HepG2 (cell line): ENCODE data around the gene IL27RA. TPM values are rescaled to one million over a fixed set of nuclear protein-coding genes. Genes with fewer than 3 reads are reported as not detected.

Experiments
- CCDC6 ChIP-seq: sonication (generic); formaldehyde crosslinking; IDR thresholded peaks from 2 replicates; pipeline ENCODE4 v1.8.1; 2022; ENCODE audit warnings: mild to moderate bottlenecking, missing genetic modification reagents, moderate library complexity
- FIP1L1 ChIP-seq: fragments of 200-400 bp; formaldehyde crosslinking; IDR thresholded peaks from 2 replicates; pipeline ENCODE4 v1.6.1; 2018; ENCODE audit warnings: low read depth, mild to moderate bottlenecking, low read length, moderate library complexity, borderline replicate concordance; ENCODE audit not compliant: insufficient read depth
- HDAC6 ChIP-seq: fragments of 200-600 bp; sonication (generic); IDR thresholded peaks from 2 replicates; pipeline ENCODE4 v1.7.0; 2017; ENCODE audit warnings: mild to moderate bottlenecking, antibody characterized with exemption, low read length, low read depth
- HIVEP1 ChIP-seq: sonication (generic); formaldehyde crosslinking; IDR thresholded peaks from 2 replicates; pipeline ENCODE4 v1.4.0; 2020; ENCODE audit warnings: mild to moderate bottlenecking, missing genetic modification reagents
- MAFK ChIP-seq, 2 experiments: IDR thresholded peaks in 1 of 2; conservative IDR thresholded peaks in 1 of 2; 2 replicates each; pipeline ENCODE4 v1.6.1; 2011; ENCODE audit warnings: improper control_type of control experiment in 2 of 2, low read length in 2 of 2
- NBN ChIP-seq: fragments of 450-650 bp; conservative IDR thresholded peaks from 2 replicates; pipeline ENCODE4 v1.6.1; 2017
- NR2F2 ChIP-seq: IDR thresholded peaks from 2 replicates; pipeline ENCODE4 v1.6.1; 2012; ENCODE audit warnings: low read depth, inconsistent platforms, borderline replicate concordance
- SOX6 ChIP-seq, 2 experiments: fragments of 450-650 bp in 1 of 2; sonication (generic) in 1 of 2; formaldehyde crosslinking in 1 of 2; IDR thresholded peaks; 2 replicates each; pipeline versions ENCODE4 v1.4.0 to v1.6.1; 2017 to 2020; ENCODE audit warnings: antibody characterized with exemption in 1 of 2, mild to moderate bottlenecking in 1 of 2, missing genetic modification reagents in 1 of 2
- SP1 ChIP-seq, 2 experiments: fragments of 450-650 bp in 1 of 2; sonication (generic) in 1 of 2; formaldehyde crosslinking in 1 of 2; IDR thresholded peaks; 2 replicates each; pipeline versions ENCODE4 v1.4.0 to v1.6.1; 2016 to 2020; ENCODE audit warnings: missing genetic modification reagents in 1 of 2
- SP140L ChIP-seq: sonication (generic); formaldehyde crosslinking; IDR thresholded peaks from 2 replicates; pipeline ENCODE4 v1.4.0; 2020; ENCODE audit warnings: missing genetic modification reagents, borderline replicate concordance
- ZBTB7A ChIP-seq: sonication (generic); formaldehyde crosslinking; IDR thresholded peaks from 2 replicates; pipeline ENCODE4 v1.8.0; 2022; ENCODE audit warnings: mild to moderate bottlenecking, missing genetic modification reagents
- ZNF34 ChIP-seq: sonication (generic); formaldehyde crosslinking; IDR thresholded peaks from 2 replicates; pipeline ENCODE4 v1.4.0; 2020; ENCODE audit warnings: mild to moderate bottlenecking, missing genetic modification reagents, borderline replicate concordance
- ZNF367 ChIP-seq: sonication (generic); formaldehyde crosslinking; IDR thresholded peaks from 2 replicates; pipeline ENCODE4 v1.4.0; 2020; ENCODE audit warnings: missing genetic modification reagents, borderline replicate concordance
- ZNF577 ChIP-seq: sonication (generic); formaldehyde crosslinking; IDR thresholded peaks from 2 replicates; pipeline ENCODE4 v1.4.0; 2020; ENCODE audit warnings: mild to moderate bottlenecking, low read depth, missing genetic modification reagents, borderline replicate concordance
- ZNF605 ChIP-seq: sonication (generic); formaldehyde crosslinking; IDR thresholded peaks from 2 replicates; pipeline ENCODE4 v1.8.0; 2022; ENCODE audit warnings: mild to moderate bottlenecking, missing genetic modification reagents
- ZNF629 ChIP-seq: sonication (generic); formaldehyde crosslinking; conservative IDR thresholded peaks from 2 replicates; pipeline ENCODE4 v1.5.0; 2020; ENCODE audit warnings: missing genetic modification reagents
- ZNF792 ChIP-seq: IDR thresholded peaks from 2 replicates; pipeline ENCODE4 v1.6.1; 2016
- polyA plus RNA-seq, 8 experiments: library from polyadenylated mRNA; depleted of rRNA in 3 of 8; stranded (reverse) in 7 of 8; unstranded in 1 of 8; fragments of >200 nt; fragmentation: Illumina TruSeq in 4 of 8; extraction: Trizol in 4 of 8; gene quantifications; 2 replicates each; pipeline versions ENCODE4 v1.2.1 to v1.2.3, GENCODE V29; 2011 to 2016; ENCODE audit warnings: low read depth in 4 of 8, missing spikeins in 1 of 8, mixed read lengths in 1 of 8; ENCODE audit not compliant: insufficient read depth in 1 of 8
- total RNA-seq, 5 experiments: library from RNA; depleted of rRNA; stranded (reverse); fragments of >200 nt; fragmentation: Illumina TruSeq; extraction: Trizol; gene quantifications; 2 replicates each; pipeline ENCODE4 v1.2.3, GENCODE V29; 2016; ENCODE audit warnings: low read depth in 1 of 5
- TF ChIP-seq, protein P1 (sequence below): sonication (generic); formaldehyde crosslinking; IDR thresholded peaks from 2 replicates; pipeline ENCODE4 v1.4.0; 2020; ENCODE audit warnings: mild to moderate bottlenecking, missing genetic modification reagents
- TF ChIP-seq, protein P2 (sequence below): sonication (generic); formaldehyde crosslinking; IDR thresholded peaks from 2 replicates; pipeline ENCODE4 v1.4.0; 2020; ENCODE audit warnings: missing genetic modification reagents
- TF ChIP-seq, protein P3 (sequence below): sonication (generic); formaldehyde crosslinking; conservative IDR thresholded peaks from 2 replicates; pipeline ENCODE4 v1.8.0; 2022; ENCODE audit warnings: missing genetic modification reagents
- TF ChIP-seq, protein P4 (sequence below): sonication (generic); formaldehyde crosslinking; IDR thresholded peaks from 2 replicates; pipeline ENCODE4 v1.9.0; 2021; ENCODE audit warnings: missing genetic modification reagents, borderline replicate concordance

The IL27RA gene
- total and polyA plus RNA-seq, 2 of the 13 experiments (the other 11 are each of a cell fraction or from before 2014, with no cell fraction given) = 3.5 to 8.1 TPM

DNA sequence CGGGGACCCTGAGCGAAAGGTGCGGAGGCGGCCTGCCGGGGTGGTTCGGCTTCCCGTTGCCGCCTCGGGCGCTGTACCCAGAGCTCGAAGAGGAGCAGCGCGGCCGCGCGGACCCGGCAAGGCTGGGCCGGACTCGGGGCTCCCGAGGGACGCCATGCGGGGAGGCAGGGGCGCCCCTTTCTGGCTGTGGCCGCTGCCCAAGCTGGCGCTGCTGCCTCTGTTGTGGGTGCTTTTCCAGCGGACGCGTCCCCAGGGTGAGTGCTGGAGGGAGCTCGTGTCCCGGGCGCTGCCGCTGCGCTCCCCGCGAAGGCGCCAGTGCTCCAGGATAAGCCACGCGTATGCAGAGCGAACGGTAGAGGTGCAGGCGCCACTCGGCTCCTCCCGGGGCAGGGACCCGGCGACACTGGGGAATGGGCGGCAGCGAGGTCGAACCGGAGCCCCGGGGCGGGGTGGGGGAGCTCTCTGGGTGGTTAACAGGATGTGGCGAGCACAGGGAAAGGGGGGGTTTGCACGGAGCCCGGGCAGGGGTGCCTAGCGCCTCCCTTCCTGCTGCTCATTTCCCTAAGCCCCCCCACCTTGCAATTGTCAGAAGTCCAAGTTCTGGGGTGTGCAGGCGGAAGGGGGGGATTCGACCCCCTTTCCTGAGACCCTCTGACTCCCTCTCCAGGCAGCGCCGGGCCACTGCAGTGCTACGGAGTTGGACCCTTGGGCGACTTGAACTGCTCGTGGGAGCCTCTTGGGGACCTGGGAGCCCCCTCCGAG is at the start of gene IL27RA (continued):
- TF ChIP-seq ZNF629 = no peak
- TF ChIP-seq NBN = no peak
- TF ChIP-seq HIVEP1 (CRISPR knock-in tag) = peak; percentile 84; the same call in 1 of the 2 replicates
- TF ChIP-seq, protein P1, sequence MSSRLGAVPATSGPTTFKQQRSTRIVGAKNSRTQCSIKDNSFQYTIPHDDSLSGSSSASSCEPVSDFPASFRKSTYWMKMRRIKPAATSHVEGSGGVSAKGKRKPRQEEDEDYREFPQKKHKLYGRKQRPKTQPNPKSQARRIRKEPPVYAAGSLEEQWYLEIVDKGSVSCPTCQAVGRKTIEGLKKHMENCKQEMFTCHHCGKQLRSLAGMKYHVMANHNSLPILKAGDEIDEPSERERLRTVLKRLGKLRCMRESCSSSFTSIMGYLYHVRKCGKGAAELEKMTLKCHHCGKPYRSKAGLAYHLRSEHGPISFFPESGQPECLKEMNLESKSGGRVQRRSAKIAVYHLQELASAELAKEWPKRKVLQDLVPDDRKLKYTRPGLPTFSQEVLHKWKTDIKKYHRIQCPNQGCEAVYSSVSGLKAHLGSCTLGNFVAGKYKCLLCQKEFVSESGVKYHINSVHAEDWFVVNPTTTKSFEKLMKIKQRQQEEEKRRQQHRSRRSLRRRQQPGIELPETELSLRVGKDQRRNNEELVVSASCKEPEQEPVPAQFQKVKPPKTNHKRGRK (CRISPR knock-in tag) = no peak
- TF ChIP-seq ZNF34 = 0 out of 2 replicates have a peak, but pooled peaks have one; percentile 69
- TF ChIP-seq, protein P2, sequence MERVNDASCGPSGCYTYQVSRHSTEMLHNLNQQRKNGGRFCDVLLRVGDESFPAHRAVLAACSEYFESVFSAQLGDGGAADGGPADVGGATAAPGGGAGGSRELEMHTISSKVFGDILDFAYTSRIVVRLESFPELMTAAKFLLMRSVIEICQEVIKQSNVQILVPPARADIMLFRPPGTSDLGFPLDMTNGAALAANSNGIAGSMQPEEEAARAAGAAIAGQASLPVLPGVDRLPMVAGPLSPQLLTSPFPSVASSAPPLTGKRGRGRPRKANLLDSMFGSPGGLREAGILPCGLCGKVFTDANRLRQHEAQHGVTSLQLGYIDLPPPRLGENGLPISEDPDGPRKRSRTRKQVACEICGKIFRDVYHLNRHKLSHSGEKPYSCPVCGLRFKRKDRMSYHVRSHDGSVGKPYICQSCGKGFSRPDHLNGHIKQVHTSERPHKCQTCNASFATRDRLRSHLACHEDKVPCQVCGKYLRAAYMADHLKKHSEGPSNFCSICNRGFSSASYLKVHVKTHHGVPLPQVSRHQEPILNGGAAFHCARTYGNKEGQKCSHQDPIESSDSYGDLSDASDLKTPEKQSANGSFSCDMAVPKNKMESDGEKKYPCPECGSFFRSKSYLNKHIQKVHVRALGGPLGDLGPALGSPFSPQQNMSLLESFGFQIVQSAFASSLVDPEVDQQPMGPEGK (CRISPR knock-in tag) = peak; percentile 79
- TF ChIP-seq, protein P3, sequence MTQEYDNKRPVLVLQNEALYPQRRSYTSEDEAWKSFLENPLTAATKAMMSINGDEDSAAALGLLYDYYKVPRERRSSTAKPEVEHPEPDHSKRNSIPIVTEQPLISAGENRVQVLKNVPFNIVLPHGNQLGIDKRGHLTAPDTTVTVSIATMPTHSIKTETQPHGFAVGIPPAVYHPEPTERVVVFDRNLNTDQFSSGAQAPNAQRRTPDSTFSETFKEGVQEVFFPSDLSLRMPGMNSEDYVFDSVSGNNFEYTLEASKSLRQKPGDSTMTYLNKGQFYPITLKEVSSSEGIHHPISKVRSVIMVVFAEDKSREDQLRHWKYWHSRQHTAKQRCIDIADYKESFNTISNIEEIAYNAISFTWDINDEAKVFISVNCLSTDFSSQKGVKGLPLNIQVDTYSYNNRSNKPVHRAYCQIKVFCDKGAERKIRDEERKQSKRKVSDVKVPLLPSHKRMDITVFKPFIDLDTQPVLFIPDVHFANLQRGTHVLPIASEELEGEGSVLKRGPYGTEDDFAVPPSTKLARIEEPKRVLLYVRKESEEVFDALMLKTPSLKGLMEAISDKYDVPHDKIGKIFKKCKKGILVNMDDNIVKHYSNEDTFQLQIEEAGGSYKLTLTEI (CRISPR knock-in tag) = no peak
- TF ChIP-seq SP1 (IDR thresholded peaks at IDR 0.05) = no peak
- no peak for TF ChIP-seq SP1 (CRISPR knock-in tag; IDR thresholded peaks at IDR 0.05)
- no peak for TF ChIP-seq FIP1L1
- TF ChIP-seq, protein P4, sequence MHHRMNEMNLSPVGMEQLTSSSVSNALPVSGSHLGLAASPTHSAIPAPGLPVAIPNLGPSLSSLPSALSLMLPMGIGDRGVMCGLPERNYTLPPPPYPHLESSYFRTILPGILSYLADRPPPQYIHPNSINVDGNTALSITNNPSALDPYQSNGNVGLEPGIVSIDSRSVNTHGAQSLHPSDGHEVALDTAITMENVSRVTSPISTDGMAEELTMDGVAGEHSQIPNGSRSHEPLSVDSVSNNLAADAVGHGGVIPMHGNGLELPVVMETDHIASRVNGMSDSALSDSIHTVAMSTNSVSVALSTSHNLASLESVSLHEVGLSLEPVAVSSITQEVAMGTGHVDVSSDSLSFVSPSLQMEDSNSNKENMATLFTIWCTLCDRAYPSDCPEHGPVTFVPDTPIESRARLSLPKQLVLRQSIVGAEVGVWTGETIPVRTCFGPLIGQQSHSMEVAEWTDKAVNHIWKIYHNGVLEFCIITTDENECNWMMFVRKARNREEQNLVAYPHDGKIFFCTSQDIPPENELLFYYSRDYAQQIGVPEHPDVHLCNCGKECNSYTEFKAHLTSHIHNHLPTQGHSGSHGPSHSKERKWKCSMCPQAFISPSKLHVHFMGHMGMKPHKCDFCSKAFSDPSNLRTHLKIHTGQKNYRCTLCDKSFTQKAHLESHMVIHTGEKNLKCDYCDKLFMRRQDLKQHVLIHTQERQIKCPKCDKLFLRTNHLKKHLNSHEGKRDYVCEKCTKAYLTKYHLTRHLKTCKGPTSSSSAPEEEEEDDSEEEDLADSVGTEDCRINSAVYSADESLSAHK = no peak
- TF ChIP-seq HDAC6 = no peak
- TF ChIP-seq ZNF792 (CRISPR knock-in tag) = no peak
- TF ChIP-seq ZNF605 = peak; percentile 87
- TF ChIP-seq SOX6 (IDR thresholded peaks at IDR 0.05) = no peak
- no peak; the same call in 1 of the 2 replicates for TF ChIP-seq SOX6 (CRISPR knock-in tag; IDR thresholded peaks at IDR 0.05)
- TF ChIP-seq ZNF367 (CRISPR knock-in tag) = no peak
- no peak for TF ChIP-seq MAFK (conservative IDR thresholded peaks at IDR 0.05 in 1 of 2, IDR thresholded peaks at IDR 0.05 in 1 of 2; ENCODE audit: low read length in 2 of 2)
- no peak for TF ChIP-seq SP140L
- peak; percentile 55; the same call in 1 of the 2 replicates for TF ChIP-seq CCDC6 (CRISPR knock-in tag)
- TF ChIP-seq ZNF577 (CRISPR knock-in tag) = no peak
- TF ChIP-seq NR2F2 = no peak
- TF ChIP-seq ZBTB7A (CRISPR knock-in tag) = peak; percentile 87
